ENCODE measurements around the gene SUCLA2.
"Not testable (repeated sequence)": the region's sequence is repeated elsewhere in the genome, so short reads cannot be mapped to it uniquely, and the experiment has no call there.

SUCLA2 gene

DNA sequence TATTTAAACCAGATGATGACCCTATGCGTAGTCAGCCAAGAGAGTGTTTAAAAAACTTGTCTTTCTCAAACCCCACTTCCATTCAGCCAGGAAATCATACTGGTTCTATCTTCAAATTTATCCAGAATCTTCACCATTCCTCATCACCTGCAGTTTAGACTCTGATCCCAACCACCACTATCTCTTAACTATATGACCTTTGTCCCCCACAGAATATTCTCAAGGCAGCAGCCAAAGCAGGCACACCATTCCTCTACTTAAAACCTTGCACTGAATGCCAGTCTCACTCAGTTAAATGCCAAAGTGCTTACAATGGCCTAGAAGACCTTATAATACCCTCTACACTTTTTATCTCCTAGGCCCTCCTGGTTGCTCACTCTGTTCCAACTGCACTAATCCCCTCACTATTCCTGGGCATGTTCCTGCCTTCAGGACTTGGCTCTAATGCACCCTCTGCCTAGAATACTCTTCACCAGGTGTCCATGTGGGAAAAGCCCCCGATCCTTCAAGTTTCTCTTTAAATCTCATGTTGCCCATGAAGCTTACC is 10.1 kb downstream of the SUCLA2 start:
- DNase-seq = no peak

DNA sequence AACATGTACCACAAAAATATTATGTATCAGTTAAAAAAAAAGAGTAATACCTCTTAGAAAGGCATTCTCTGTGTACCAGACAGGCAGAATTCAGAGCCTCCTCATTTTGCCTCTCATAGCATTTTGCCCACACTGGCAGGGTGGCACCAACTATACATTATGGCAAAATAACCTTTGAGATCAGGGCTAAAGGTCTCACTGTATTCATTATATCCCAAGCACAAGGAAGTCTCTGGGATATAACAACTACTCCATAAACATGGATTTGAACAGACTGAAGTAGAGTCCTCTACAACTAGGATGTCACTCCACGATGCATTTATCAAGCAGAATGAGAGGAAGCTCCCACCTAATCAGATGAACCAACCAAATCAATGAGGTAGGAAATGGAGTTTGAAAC is 10.6 kb downstream of the SUCLA2 start:
- DNase-seq = no peak

DNA sequence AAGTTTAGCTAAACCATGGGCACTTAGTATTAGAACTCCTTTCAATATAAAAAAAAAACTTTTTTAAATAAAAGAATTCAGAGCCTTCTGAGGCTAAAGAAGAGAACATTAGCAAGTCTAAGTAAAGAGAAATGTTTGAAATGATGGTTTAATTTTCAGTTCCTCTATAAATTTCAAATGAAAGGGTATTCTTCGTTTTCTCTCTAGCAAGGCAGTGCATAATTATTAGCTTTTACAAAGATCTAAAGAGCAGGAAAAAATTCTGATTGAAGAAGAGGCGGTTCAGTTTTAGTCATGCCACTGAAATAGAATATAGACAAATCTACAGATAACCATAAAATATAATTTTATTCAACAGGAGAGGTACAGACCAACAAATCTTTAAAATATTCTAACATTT is 18.0 kb downstream of the SUCLA2 start:
- no peak for DNase-seq

DNA sequence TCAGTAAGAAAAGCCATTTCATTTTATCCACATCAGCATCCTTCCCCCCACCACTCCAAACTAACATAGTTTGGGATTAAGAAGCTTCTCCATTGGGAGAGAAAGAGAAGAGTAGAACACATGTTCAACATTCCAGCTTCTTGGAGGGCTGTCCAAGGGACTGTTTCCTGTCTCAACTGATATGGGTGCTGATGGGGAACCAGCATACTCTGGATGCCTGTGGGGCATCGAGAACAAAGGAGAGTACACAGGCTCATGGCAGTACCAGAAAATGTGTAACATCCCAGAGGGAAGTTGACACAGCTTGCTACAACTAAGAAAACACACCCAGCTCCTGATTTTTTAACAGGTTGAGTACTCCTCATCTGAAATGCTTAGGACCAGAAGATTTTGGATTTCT is 24.7 kb downstream of the SUCLA2 start:
- DNase-seq = no peak

DNA sequence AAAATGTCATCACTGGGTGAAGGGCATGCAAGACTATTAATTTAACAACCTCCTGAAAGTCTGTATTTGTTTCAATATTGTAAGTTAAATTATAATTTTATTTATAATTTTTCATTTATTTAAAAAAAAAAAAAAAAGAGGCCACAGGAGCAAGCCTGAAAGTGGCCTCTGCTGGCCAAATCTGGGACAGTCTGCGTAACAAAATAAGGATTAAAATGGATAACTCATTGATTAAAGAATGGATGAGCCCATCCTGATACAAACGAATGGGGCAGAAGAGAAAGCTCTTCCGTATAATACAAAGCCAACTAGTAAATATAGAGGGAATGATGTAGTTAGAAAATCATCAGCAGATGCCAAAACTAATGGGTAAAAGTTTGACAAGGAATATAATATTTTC is 36.2 kb downstream of the SUCLA2 start:
- no peak for DNase-seq

DNA sequence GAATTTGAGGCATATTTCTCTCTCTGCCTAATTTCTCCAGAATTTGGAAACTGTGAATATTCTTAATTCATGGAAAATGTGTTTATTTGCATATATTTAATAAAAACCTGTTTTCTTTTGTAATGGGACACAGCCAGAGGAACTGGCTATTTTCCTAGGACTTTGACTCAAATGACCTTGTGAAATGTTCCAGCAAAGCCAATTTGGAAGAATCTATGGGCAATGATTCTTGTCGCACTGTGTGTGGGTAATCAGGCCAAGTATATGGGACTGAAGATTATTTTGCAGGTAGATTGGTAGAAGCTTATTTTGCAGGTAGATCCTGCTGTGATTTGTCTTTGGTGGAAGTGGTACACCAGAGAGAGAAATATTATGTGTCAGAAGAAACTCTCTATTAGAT is 38.8 kb downstream of the SUCLA2 start:
- DNase-seq = no peak

DNA sequence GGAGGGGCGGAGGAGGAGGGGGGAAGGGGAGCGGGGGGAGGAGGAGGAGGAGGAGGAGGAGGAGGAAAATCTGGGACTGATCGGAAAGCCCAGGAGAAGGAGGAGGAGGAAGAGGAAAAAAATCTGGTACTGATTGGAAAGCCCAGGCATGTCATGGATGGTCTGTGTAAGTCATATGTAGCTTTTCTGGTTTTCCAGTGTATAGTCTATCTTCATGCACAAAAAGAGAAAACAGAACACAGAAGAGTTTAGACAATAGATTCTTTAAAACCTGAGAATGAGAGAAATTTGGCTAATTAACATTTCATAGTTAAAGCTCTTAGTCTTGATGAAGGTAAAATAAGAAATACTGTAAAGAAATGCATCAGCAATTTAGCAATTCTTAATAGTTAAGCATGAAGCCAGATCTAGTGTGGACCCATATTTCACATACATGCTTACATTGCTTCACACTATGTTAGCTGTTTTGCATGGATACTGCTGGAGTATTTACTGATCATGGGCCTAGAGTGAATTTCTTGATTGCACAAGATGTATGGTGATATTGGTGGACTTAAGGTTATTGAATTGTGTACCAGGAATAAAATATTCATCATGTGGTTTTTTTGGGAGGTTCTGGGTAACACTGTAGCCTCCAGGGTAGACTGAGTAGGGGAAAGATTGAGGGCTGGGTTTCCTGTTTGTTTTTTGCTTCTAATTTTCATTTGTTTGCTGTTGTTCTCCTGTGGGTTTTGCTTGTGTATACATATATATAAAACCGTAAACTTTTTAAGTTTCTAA is 41.4 kb downstream of the SUCLA2 start:
- no peak for DNase-seq

DNA sequence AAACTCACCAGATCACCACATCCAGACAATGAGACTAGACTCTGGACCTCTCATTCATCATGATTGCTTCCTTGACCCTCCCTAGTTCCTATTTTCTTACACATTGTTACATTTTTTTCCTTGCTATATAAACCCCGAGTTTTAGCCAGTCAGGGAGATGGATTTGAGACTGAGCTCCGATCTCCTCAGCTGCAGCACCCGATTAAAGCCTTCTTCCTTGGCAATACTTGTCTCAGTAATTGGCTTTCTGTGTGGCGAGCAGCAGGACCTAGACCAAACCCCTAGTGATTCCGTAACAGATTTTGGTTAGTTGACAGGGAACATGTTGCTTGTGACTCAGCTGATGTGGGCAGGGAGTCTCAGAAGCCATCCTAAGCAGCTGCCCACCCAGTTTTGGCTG is 44.0 kb downstream of the SUCLA2 start:
- no peak for DNase-seq

DNA sequence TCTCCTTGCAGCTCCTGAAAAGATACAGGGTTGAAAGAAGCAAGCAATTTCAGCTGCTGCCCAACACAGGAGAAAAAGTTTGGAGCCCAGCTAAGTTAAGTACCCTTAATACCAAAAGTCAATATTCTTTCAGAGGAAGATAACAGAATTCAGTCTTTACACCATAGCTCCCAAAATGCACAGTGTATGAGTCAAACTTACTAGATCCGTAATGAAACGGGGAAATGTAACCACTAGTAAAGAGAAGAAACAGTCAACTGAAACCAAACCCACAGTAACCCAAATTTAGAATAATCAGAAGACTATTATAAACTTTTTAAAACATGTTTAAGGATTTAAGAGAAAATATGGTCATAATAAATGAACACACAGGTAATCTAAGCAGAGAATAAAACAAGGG is 45.2 kb downstream of the SUCLA2 start:
- no peak for DNase-seq

DNA sequence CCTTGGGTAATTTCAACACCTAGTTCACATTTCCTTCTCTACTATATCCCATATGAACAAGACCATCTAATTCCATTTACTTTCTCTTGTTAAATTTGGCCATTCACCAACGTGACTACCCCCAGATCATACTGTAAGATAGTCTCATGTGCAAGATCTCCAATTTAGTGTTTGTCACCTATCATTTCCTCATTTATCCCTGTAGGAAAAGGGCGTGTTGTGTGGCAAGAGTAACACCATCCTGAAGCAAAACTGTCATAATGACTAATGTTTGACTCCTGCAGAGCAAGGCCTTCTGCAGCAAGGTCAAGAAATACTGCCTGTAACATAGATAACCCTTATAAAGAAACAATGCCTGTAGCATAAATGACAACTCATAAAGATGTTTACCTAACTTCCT is 51.3 kb downstream of the SUCLA2 start:
- no peak for DNase-seq

DNA sequence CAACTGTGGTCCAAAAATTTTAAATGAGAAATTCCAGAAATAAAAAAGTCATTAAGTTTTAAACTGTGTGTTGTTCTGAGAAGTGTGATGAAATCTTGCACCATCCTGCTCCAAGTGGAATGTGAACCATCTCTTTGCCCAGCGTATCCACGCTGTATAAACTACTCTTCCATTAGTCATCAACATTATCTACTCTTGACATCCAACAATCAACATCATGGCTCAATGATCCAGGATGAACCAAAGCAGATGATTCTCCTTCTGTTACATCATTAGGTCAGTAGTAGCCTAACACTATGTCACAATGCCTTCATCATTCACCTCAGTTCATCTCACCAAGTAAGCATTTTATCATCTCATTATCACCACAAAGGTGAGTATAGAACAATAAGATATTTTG is 55.3 kb downstream of the SUCLA2 start:
- no peak for DNase-seq

DNA sequence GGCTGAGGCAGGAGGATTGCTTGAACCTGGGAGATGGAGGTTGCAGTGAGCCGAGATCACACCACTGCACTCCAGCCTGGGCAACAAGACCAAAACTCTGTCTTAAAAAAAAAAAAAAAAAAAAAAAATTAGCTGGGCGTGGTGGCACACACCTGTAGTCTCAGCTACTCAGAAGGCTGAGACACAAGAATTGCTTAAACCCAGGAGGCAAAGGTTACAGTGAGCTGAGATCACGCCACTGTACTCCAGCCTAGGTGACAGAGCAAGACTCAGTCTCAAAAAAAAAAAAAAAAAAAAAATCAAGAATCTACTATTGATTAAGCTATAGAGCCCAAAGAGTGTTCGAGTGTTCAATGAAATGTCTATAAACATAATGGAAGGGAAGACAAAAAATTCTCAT is 55.9 kb downstream of the SUCLA2 start:
- not testable (repeated sequence) for DNase-seq

DNA sequence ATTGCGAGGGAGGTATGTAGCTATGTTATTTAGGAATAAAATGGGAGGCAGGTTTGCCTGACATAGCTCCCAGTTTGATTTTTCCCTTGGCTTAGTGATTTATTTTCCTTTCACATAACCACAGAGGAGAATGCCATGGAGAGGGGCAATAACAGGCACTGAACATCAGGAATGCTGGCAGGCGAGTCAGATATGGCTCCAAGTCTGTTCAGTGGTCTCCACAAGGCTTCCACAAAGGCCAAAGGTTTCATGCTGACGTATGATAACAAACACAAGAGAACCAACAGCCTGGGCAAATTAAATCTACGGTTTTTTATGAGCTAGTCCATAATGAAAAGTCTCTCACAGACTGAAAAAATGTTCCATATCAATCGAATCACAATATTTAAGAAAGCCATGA is 66.7 kb downstream of the SUCLA2 start:
- DNase-seq = no peak

DNA sequence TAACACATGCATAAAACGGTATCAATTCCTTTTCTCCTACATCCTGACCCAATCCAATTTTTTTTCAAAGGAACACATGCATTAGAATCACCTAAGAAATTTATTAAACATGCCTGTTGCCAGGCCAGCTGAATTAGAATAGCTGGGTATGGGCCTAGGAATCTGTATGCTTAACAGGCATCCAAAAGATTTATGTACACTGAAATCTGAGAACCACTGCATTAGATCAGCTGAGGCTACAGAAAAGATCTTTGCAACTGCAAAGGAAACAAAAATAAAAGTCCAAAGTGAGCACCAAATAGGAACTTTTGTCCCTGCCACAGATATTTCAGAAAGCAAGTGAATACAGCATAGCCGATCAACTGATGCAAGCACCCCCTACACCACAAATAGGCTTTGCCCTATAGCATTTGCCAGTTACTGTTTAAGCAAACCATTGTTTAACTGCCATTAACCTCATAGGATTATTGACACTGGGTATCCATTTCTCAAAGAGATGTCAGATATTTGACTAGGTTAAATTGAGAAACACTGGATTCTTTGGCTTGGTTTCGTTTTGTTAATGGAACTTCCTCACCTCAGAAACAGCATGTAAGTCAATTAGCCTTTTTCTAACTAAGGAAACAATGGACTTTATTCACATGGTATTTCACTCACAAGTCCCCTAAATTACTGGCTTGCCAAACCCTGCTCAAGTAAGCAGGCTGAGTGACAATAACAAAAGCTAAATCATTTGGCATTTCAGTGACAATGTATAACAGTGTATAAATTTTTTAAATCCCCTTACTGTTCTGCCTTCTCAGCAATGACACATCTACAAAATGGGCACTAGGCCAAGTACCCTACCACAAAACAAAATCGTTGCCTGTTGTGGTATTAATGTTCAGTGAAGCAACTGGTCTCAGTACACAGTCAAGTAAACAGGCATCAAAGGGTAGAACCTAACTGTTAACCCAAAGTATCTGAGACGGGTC is 67.8 kb downstream of the SUCLA2 start:
- DNase-seq = peak; percentile 36

DNA sequence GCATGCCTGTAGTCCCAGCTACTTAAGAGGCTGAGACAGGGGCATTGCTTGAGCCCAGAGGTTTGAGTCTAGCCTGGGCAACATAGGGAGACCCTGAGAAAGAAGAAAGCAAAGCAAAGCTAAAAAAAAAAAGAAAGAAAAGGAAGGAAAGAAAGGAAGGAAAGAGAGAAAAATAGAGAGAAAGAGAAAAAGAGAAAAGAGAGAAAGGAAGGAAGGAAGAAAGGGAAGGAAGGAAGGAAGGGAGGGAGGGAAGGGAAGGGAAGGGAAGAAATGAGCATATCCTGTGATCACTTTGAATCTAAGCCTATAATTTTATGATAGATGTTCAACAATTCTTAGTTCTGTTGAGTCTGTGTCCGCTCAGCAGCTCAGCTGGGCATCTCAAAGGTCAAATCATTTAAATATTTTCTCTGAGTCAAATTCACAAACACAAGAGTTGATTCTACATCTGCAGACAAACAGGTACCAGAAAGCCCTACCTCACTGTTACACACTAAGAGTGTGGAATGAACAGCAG is 70.4 kb downstream of the SUCLA2 start:
- no peak for DNase-seq

DNA sequence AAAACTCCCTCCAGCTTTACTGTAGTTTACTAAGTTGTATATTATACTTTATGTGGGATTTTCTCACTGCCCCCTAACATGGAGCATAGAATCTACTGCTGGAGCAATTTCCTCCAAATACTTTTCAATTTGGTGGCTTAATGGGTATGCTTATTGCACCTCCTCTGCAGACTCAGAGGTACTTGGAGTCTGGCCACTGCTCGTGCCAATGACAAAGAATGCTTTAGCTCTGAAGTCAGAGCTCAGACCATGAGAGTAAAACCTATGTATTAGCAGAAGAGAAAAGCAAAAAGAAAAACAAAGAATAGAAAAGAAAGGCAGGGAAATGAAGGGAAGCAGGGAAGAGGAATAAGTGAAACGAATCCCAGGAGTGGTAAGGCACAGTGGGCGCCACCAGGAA is 71.9 kb downstream of the SUCLA2 start:
- no peak for DNase-seq

DNA sequence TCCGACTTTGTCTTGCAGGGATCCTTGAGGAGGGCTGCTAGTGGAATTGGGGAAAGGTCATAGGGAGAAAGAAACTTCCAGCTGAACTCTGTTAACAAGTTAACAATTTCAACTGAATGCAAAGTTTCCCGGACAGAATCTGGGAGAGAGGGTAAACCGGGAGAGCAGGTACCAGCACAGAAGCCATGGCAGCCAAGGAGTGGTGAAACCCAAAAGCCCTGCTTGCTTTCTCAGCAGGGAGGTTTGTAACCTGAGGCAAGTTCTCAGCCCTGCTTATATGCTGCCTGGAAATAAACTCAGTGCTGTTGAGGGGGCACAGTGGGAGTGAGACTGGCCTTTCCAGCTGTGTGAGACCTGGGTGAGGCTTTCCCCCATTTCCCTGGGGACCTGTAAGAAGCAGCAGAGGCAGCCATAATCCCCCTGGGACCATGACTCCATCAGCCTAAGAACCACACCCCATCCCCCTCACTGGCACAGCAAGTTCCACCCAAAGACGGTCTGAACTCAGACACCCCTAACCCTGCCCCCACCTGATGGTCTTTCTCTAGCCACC is 84.0 kb downstream of the SUCLA2 start:
- DNase-seq = no peak

DNA sequence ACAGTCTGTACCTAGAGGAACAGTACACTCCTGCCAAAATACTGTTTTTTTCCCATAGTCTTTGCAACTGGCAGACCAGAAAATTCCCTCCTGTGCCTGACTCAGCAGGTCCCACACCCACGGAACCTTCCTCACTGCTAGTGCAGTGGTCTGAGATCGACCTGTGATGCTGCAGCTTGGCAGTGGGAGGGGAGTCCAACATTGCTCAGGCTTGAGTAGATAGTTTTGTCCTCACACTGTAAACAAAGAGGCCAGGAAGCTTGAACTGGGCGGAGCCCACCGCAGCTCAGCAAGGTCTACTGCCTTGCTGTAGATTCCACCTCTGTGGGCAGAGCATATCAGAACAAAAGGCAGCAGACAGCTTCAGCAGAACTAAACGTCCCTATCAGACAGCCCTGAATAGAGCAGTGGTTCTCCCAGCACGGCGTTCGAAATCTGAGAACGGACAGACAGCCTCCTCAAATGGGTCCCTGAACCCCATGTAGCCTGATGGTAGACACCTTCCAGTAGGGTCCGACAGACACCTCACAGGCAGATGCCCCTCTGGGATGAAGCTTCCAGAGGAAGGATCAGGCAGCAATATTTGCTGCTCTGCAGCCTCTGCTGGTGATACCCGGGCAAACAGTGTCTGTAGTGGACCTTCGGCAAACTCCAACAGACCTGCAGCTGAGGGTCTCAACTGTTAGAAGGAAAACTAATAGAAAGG is 92.7 kb downstream of the SUCLA2 start:
- no peak for DNase-seq

DNA sequence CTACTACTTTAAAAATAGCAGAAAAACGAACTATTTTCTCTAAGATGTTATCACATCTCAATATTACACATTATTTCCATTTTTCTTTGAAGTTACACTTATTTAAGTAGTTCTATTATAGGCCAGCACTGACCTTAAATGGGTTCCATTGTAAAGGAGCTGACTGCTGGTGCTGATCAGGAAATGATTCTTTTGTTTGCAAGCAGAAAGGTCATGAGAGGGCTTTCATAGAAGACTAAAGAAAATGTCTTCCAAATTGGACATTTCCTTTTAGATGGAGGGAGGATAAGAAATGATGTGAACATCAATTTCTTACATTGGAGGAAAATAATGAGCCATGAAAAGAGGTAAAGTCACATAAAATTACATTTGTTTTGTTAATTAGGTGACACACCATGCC is 96.2 kb downstream of the SUCLA2 start:
- DNase-seq = no peak

DNA sequence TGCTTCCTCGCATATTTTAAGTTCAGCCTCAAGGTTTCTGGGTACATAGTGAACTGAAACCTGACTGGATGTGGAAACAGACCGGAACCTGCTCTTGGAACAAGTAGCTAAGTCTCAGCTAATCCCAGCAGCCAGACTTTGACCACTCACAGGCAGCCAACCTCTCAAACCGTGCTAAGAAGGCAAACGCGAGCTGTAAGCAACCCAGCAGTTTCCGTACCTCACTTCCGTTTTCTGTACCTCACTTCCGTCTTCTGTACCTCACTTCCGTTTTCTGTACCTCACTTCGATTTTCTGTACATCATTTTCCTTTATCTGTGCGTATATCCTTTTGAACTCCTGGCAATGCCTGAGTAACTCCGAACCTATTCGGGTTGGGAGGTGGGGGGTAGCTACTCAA is 96.8 kb downstream of the SUCLA2 start:
- no peak for DNase-seq

DNA sequence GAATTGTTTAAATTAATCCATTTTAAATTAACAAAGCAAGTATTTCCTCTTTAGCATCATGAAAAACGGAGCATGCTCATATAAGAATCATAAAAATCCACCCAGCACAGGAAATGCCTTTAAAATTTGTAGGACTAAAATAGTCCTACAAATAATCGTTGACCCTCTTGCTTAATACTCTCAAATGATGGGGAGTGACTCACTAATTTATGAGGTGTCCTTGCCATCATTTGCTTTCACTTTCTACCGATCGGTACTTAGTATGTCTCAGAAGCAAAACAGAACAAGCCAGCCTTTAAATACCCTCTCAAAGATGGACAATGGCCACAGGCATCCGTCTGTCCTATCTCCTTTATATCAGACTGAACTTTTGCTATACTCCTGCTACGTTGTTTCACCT is 97.2 kb downstream of the SUCLA2 start:
- no peak for DNase-seq

DNA sequence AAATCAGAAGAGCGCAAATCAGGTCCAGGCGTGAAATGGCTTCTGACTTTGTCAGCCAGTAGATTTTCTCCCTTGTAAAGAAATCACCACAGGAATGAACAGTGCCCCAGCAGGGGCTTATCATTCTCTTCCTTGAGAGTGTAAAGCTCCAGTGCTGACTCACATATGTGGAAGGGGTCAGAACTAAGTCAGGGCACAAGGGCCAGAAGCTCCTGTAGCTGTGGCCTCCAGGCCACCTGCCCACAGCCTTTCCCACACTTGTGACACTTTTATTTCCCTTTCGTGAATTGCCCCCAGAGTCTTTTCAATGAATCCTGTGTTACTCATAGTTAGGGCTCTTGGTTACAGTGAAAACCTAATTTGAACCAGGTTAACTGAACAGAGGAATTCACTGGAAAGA is 99.6 kb downstream of the SUCLA2 start:
- DNase-seq = no peak

DNA sequence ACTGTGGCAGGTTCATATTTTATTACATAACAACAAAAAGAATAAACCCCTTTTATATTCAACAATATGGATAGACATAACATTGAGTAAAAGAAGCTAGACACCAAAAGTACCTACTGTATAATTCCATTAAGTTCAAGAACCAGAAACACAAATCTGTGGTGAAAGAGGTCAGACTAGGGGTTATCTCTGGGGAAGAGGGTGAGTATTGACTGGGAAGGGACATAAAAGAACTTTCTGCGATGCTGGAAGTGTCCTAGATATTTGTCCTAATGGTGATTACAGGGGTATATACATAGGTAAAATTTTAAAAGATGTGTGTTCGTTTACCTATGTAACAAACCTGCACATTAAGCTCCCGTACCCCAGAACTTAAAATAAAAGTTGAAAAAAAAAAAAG is 103.0 kb downstream of the SUCLA2 start:
- DNase-seq = no peak

Measured in COR-L47 (cell line).